Mucosa of descending colon (tissue), 3 donors: ENCODE measurements around the gene CYP4V2. TPM values are rescaled to one million over a fixed set of nuclear protein-coding genes. Genes with fewer than 3 reads are reported as not detected.

Experiments used
- ATAC-seq: fragments of 200-7000 bp; cut with Tn5 transposase; one replicate; pipeline ENCODE4 v1.9.1; 2020; ENCODE audit warnings: mild to moderate bottlenecking, moderate library complexity
- DNase-seq, 3 donors: peaks; one replicate each; pipeline ENCODE4 v3.0.0-alpha.2; 2020
- H3K36me3 ChIP-seq: fragments of 200-600 bp; one replicate; pipeline ENCODE4 v1.8.0; 2021; ENCODE audit warnings: low read depth, mild to moderate bottlenecking
- H3K4me1 ChIP-seq: fragments of 200-600 bp; one replicate; pipeline ENCODE4 v1.8.0; 2021; ENCODE audit warnings: low read depth, mild to moderate bottlenecking
- H3K4me3 ChIP-seq: fragments of 200-600 bp; one replicate; pipeline ENCODE4 v1.8.0; 2021; ENCODE audit warnings: mild to moderate bottlenecking
- H3K9me3 ChIP-seq: fragments of 200-600 bp; one replicate; pipeline ENCODE4 v1.8.0; 2021; ENCODE audit warnings: mild to moderate bottlenecking
- intact Hi-C, 2 donors: fragments of 100-400 bp; cut with DNase I in 1 of 2; cut with micrococcal nuclease in 1 of 2; formaldehyde crosslinking; loops; one replicate each; pipeline versions ENCODE4 v1.11.0 to v1.11.1; 2022; cut with DNase I, micrococcal nuclease
- total RNA-seq, 3 donors: library from RNA; stranded (reverse); fragmentation: NEBNext Ultra II Directional in 2 of 3; extraction: Animal tissue kit (Norgen Biotek cat#: 25700) in 2 of 3; gene quantifications; one replicate each; pipeline versions ENCODE4 v1.2.1 to v1.2.4, GENCODE V29; 2021 to 2023
- TF ChIP-seq, protein P1 (sequence below): fragments of 200-600 bp; IDR thresholded peaks from one replicate; pipeline ENCODE4 v1.8.0; 2022; ENCODE audit warnings: antibody characterized with exemption, mild to moderate bottlenecking
- donor health status: DM: no; HTN: no; CAD: no; lungs with moderate emphysema.
- donor health status: DM: no; HTN: no; CAD: no.
- donor health status: DM: no; HTN: yes; CAD: no.

Gene CYP4V2
- total RNA-seq, 3 donors from 2014 or later, result 38.4 to 50.8 (median 49.2) TPM

DNA sequence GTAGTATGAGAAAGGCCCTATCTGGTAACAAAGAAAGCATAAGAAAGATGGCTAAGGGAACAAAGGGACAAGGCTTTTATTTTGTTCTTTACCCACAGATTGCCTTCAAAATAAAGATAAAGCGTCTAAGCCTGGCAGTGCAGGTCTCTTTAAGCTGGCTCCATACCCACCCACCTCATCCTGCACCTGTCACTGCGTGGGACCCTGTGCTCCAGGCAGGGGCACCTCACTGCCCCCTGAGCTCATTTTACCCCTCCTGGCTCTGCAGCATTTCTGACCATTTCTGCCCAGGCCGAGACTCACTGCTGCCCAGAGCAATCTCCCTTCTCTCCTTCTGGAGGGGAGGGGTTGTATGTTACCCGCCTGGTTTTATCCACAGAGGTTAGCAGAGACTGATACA lies 1.7 kb upstream of the CYP4V2 start:
- ATAC-seq (no peak), DNase-seq (no peak)
- H3K4me3 ChIP-seq, result no peak overlapping the region
- intact Hi-C loops, result no loop called here
- H3K4me1 ChIP-seq, result peaks cover 10% of the 10 kb centered on the region
- TF ChIP-seq, protein P1, sequence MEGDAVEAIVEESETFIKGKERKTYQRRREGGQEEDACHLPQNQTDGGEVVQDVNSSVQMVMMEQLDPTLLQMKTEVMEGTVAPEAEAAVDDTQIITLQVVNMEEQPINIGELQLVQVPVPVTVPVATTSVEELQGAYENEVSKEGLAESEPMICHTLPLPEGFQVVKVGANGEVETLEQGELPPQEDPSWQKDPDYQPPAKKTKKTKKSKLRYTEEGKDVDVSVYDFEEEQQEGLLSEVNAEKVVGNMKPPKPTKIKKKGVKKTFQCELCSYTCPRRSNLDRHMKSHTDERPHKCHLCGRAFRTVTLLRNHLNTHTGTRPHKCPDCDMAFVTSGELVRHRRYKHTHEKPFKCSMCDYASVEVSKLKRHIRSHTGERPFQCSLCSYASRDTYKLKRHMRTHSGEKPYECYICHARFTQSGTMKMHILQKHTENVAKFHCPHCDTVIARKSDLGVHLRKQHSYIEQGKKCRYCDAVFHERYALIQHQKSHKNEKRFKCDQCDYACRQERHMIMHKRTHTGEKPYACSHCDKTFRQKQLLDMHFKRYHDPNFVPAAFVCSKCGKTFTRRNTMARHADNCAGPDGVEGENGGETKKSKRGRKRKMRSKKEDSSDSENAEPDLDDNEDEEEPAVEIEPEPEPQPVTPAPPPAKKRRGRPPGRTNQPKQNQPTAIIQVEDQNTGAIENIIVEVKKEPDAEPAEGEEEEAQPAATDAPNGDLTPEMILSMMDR, result no peak
- H3K9me3 ChIP-seq, result no peaks in the 10 kb centered on the region
- H3K36me3 ChIP-seq, result no peaks in the 10 kb centered on the region

DNA sequence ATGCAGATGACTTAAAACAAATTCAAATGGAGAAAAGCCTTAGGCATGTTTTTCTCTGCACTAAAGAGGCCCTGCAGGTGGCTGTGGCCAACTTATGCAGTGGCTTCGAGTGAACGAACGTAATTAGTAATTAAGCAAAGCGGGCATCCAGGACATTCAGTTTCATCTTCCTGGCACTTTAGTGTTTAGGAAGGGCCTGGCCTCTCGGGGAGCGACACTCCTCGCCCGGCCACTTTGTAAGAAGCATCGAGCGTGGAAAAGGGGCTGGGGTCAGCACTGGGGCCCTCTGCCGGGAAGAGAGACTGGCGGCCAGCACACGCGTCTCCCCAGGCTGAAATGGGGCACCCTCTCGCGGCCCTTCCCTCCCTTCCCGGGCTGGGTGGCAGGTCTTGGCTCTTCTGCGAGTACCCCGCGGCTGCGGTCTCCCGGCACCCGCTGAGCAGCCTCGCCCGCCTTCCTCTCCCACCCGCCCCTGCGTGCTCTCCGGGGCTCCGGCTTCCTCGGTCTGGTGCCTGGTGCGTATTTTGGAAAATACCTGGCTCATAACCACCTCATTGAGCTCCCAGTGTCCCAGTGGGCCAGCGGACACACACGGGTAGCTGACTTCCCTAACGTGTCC lies 677 bp upstream of the CYP4V2 start:
- Histone ChIP-seq H3K4me3 (peak overlapping the region; percentile 79), H3K36me3 (no peaks in the 10 kb centered on the region), H3K4me1 (peaks cover 10% of the 10 kb centered on the region), H3K9me3 (no peaks in the 10 kb centered on the region)
- peak; percentile 56 for ATAC-seq
- peak in 2 of 3 donors; percentile 72 to 78 for DNase-seq
- intact Hi-C loops, result no loop called here
- TF ChIP-seq, protein P1, result no peak

DNA sequence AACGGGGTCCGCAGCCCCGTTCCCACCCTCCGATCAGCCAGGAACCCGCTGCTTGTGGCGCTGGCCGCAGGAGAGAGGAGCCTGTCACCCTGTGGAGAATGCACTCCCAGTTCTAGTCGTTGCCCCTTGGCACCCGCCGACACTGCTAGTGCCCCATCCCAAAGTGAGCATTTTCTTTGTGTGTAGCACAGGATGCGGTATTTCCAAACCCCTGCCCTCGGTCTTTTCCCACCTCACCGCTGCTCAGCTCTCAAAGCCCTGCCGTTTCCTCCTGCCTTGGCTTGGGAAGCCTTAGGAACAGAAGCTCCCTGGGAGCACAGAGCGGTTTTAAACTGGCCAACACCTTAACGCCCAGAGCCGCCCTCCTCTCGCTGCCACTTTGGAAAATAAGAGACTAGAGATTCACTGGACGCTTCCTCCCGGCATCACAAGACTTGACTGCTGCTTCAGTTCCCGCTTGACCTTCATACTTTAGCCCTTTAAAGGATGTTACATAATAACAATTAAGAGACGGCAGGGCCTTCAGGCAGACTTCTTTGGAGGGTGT lies 772 bp downstream of the CYP4V2 start:
- TF ChIP-seq, protein P1, result no peak
- no peaks in the 10 kb centered on the region for H3K9me3 ChIP-seq
- DNase-seq (peak in 1 of 3 donors; percentile 61), ATAC-seq (peak; percentile 27)
- intact Hi-C loops, result no loop called here
- H3K36me3 ChIP-seq, result no peaks in the 10 kb centered on the region
- peak overlapping the region; percentile 79 for H3K4me3 ChIP-seq
- peaks cover 10% of the 10 kb centered on the region for H3K4me1 ChIP-seq

DNA sequence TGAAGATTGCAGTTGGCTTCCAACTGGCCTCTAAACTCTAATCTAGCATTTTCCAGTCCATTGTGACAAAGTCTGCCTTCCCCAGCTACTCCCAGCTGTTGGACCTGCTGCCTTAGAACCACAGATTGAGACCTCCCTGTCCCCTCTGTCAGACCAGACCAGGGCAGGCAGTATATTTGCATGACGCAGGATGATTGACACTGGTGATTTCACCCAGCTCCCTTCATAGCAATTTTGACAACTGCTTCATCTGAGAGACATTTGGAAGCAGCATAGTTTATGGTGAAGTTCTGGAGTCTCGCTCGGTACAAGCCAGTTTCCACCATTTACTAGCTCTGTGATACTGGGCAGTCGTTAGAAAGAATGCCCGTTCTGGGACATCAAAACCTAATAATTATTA lies 2.5 kb downstream of the CYP4V2 start:
- TF ChIP-seq, protein P1, result no peak
- peaks cover 10% of the 10 kb centered on the region for H3K4me1 ChIP-seq
- no peaks in the 10 kb centered on the region for H3K36me3 ChIP-seq
- DNase-seq (no peak), ATAC-seq (no peak)
- no peak overlapping the region for H3K4me3 ChIP-seq
- intact Hi-C loops, result no loop called here
- H3K9me3 ChIP-seq, result no peaks in the 10 kb centered on the region

DNA sequence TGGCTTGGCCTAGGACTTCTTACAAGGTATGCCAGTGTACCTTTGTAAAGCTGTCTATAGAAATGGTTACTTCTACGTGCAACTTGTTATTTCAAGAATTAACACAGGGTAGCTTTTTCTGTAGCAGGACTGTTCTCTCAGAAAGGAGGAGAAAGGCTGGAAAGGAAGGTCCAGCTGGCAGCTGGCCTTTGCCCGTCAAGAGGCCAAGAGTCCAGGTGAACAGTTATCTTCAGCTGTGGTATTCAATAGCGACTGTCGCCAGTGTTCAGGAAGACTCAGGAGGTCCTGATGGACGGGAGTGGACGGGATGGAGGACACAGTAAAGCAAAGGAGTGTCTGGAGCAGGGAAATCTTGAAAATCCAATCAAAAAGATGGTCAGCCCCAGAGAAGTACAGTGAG lies 4.7 kb downstream of the CYP4V2 start:
- H3K9me3 ChIP-seq, result no peaks in the 10 kb centered on the region
- ATAC-seq, result no peak
- no peak for DNase-seq
- H3K4me3 ChIP-seq, result no peak overlapping the region
- intact Hi-C loops, result no loop called here
- H3K4me1 ChIP-seq, result no peaks in the 10 kb centered on the region
- TF ChIP-seq, protein P1, result no peak
- no peaks in the 10 kb centered on the region for H3K36me3 ChIP-seq
